Retina (tissue), 1 donor: ENCODE results near the gene CCDC85A.

Experiments used
- DNase-seq: peaks from one replicate; pipeline ENCODE4 v3.0.0-alpha.2; 2016

CCDC85A gene

GRCh38 chr2:56197816-56198215, 14.0 kb downstream of the CCDC85A start:
- no peak for DNase-seq

- no peak for DNase-seq
Measured at GRCh38 chr2:56198936-56199335, 15.1 kb downstream of the CCDC85A start.

GRCh38 chr2:56199492-56199891, 15.7 kb downstream of the CCDC85A start:
- DNase-seq: no peak

GRCh38 chr2:56202381-56203121, 18.8 kb downstream of the CCDC85A start:
- DNase-seq: no peak

GRCh38 chr2:56204556-56204955, 20.8 kb downstream of the CCDC85A start:
- DNase-seq: no peak

GRCh38 chr2:56206250-56206649, 22.5 kb downstream of the CCDC85A start:
- DNase-seq: no peak

GRCh38 chr2:56207760-56208159, 24.0 kb downstream of the CCDC85A start:
- no peak for DNase-seq

- no peak for DNase-seq
Measured at GRCh38 chr2:56208380-56208779, 24.6 kb downstream of the CCDC85A start.

GRCh38 chr2:56209701-56210100, 25.9 kb downstream of the CCDC85A start:
- DNase-seq: no peak

GRCh38 chr2:56210291-56210690, 26.5 kb downstream of the CCDC85A start:
- DNase-seq: no peak

- no peak for DNase-seq
Measured at GRCh38 chr2:56211048-56211447, 27.3 kb downstream of the CCDC85A start.

- DNase-seq: no peak
Measured at GRCh38 chr2:56215911-56216310, 32.1 kb downstream of the CCDC85A start.

GRCh38 chr2:56217106-56217505, 33.3 kb downstream of the CCDC85A start:
- DNase-seq: no peak

- DNase-seq: no peak
Measured at GRCh38 chr2:56222481-56222880, 38.7 kb downstream of the CCDC85A start.

- DNase-seq: no peak
Measured at GRCh38 chr2:56224316-56224715, 40.5 kb downstream of the CCDC85A start.

GRCh38 chr2:56227811-56228210, 44.0 kb downstream of the CCDC85A start:
- DNase-seq: no peak

- DNase-seq: no peak
Measured at GRCh38 chr2:56229397-56230060, 45.7 kb downstream of the CCDC85A start.

- DNase-seq: no peak
Measured at GRCh38 chr2:56230156-56230555, 46.4 kb downstream of the CCDC85A start.

- DNase-seq: no peak
Measured at GRCh38 chr2:56231361-56231760, 47.6 kb downstream of the CCDC85A start.

- DNase-seq: no peak
Measured at GRCh38 chr2:56232912-56233311, 49.1 kb downstream of the CCDC85A start.

- DNase-seq: no peak
Measured at GRCh38 chr2:56234241-56234640, 50.5 kb downstream of the CCDC85A start.

- DNase-seq: no peak
Measured at GRCh38 chr2:56239030-56239429, 55.2 kb downstream of the CCDC85A start.

- DNase-seq: no peak
Measured at GRCh38 chr2:56239437-56239836, 55.6 kb downstream of the CCDC85A start.

- no peak for DNase-seq
Measured at GRCh38 chr2:56240210-56240609, 56.4 kb downstream of the CCDC85A start.

- no peak for DNase-seq
Measured at GRCh38 chr2:56244506-56244905, 60.7 kb downstream of the CCDC85A start.
